GM18508 (cell line): ENCODE measurements around the gene YIPF4.
A peak's percentile ranks its signal among the peaks of the same experiment; 100 is the strongest.
"Not testable (repeated sequence)": the region's sequence is repeated elsewhere in the genome, so short reads cannot be mapped to it uniquely, and the experiment has no call there.

Experiments
- ATAC-seq: cut with Tn5 transposase; IDR thresholded peaks from one replicate; pipeline ENCODE4 v1.9.1; 2021; ENCODE audit warnings: moderate number of reproducible peaks; ENCODE audit not compliant: insufficient read depth, unreplicated experiment

The YIPF4 gene

DNA sequence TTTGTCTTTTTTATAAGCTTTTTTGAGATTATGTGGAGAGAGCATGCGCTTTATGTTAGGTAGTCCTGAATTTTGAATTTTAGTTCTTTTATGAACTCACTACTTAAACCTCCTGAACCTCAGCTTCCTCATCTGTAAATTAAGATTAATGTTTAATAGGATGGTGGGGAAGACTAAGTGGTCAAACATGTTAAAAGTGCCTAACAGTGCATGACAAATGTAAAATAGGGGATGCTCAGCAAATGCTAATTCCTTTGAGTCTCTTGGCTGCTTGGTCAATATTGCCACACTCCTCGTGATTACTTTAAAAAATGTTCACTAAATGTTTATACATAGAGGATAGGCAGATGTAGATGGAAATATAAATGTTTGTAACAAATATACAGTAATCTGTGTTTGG, 85.9 kb downstream of the YIPF4 start:
- ATAC-seq: peak; percentile 64

DNA sequence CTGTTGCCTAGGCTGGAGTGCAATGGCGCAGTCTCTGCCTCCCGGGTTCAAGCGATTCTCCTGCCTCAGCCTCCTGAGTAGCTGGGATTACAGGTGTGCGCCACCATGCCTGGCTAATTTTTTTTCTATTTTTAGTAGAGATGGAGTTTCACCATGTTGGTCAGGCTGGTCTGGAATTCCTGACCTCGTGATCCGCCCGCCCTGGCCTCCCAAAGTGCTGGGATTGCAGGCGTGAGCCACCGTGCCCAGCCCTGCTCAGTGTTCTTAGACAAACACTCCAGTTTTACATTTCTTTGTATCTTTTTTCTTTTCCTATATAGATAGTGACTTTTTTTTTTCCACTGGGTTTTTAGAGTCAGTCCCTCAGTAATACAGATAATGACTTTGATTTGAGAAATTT, 86.6 kb downstream of the YIPF4 start:
- not testable (repeated sequence) for ATAC-seq

DNA sequence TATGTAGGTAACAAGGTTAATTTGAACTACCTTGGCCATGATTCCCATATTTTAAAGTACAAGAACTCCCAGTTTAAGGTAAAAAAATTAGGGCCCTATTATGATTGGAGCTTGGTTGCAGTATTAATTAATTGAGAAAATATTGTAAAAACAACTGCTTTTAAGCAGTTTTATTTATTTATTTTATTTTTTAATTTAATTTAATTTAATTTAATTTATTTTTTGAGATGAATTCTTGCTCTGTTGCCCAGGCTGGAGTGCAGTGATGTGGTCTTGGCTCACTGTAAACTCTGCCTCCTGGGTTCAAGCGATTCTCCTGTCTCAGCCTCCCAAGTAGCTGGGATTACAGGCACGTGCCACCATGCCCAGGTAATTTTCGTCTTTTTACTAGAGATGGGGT, 88.0 kb downstream of the YIPF4 start:
- ATAC-seq: not testable (repeated sequence)
